K562 (cell line): ENCODE data around the gene CD101. TPM values are rescaled to one million over a fixed set of nuclear protein-coding genes. Genes with fewer than 3 reads are reported as not detected.

Source experiments
- BCOR ChIP-seq: fragments of 450-650 bp; IDR thresholded peaks from 2 replicates; pipeline ENCODE4 v1.6.1; 2016
- CBFA2T3 ChIP-seq: fragments of 450-650 bp; IDR thresholded peaks from 2 replicates; pipeline ENCODE4 v1.6.1; 2017
- CBX2 ChIP-seq: fragments of 200-600 bp; sonication (generic); IDR thresholded peaks from one replicate; pipeline ENCODE4 v1.6.1; 2012; ENCODE audit warnings: mild to moderate bottlenecking, low read length, inconsistent platforms; ENCODE audit not compliant: insufficient read depth, poor library complexity, severe bottlenecking
- CXXC5 ChIP-seq: fragments of 250-450 bp; sonication (Bioruptor Pico); IDR thresholded peaks from 2 replicates; pipeline ENCODE4 v1.8.0; 2022; ENCODE audit warnings: inconsistent platforms, mild to moderate bottlenecking, moderate library complexity
- DACH1 ChIP-seq: fragments of 450-650 bp; IDR thresholded peaks from 2 replicates; pipeline ENCODE4 v1.6.1; 2018; ENCODE audit not compliant: partially characterized antibody
- GATA2 ChIP-seq: sonication (generic); formaldehyde crosslinking; IDR thresholded peaks from 2 replicates; pipeline ENCODE4 v1.4.0; 2020; ENCODE audit warnings: mild to moderate bottlenecking, missing genetic modification reagents
- HNRNPL ChIP-seq: fragments of 200-400 bp; formaldehyde crosslinking; IDR thresholded peaks from 2 replicates; pipeline ENCODE4 v1.6.1; 2017; ENCODE audit warnings: low read depth, mild to moderate bottlenecking, low read length
- MEF2A ChIP-seq: IDR thresholded peaks from 2 replicates; pipeline ENCODE4 v1.6.1; 2011; ENCODE audit warnings: low read depth, mild to moderate bottlenecking, low read length, moderate library complexity; ENCODE audit not compliant: control insufficient read depth
- MEIS2 ChIP-seq: fragments of 450-650 bp; IDR thresholded peaks from 2 replicates; pipeline ENCODE4 v1.6.1; 2014; ENCODE audit warnings: mild to moderate bottlenecking; ENCODE audit not compliant: partially characterized antibody
- MTA2 ChIP-seq: fragments of 450-650 bp; IDR thresholded peaks from 2 replicates; pipeline ENCODE4 v1.6.1; 2016; ENCODE audit warnings: low read depth
- RNF2 ChIP-seq: sonication (generic); IDR thresholded peaks from 2 replicates; pipeline ENCODE4 v1.6.1; 2016
- TAF7 ChIP-seq: fragments of 450-650 bp; IDR thresholded peaks from 2 replicates; pipeline ENCODE4 v1.6.1; 2016; ENCODE audit warnings: missing genetic modification characterization, missing compliant biosample characterization
- U2AF2 ChIP-seq: fragments of 200-400 bp; formaldehyde crosslinking; optimal IDR thresholded peaks from 2 replicates; pipeline ENCODE3; 2017; ENCODE audit warnings: low read depth, mild to moderate bottlenecking, low read length
- ZSCAN32 ChIP-seq: fragments of 450-650 bp; formaldehyde crosslinking; IDR thresholded peaks from 2 replicates; pipeline ENCODE4 v1.4.0; 2020; ENCODE audit warnings: mild to moderate bottlenecking, moderate library complexity
- polyA plus RNA-seq, 8 experiments: library from polyadenylated mRNA; depleted of rRNA in 4 of 8; stranded (reverse) in 5 of 8; unstranded in 3 of 8; fragments of >200 nt; fragmentation: Nextera tagmentation in 2 of 8; fragmentation: Illumina TruSeq in 1 of 8; extraction: Ambion mirVana in 2 of 8; extraction: Trizol in 1 of 8; gene quantifications; 2 replicates each; pipeline versions ENCODE4 v1.2.1 to v1.2.3, GENCODE V29; 2011 to 2014; ENCODE audit warnings: inconsistent platforms in 1 of 8, missing spikeins in 1 of 8
- total RNA-seq, 7 experiments: library from RNA; depleted of rRNA in 6 of 7; stranded (reverse); fragments of >200 nt in 6 of 7; fragmentation: Illumina TruSeq in 2 of 7; extraction: Trizol in 2 of 7; gene quantifications; 2 replicates each; pipeline versions ENCODE4 v1.2.1 to v1.2.3, GENCODE V29; 2011 to 2021; ENCODE audit warnings: low replicate concordance in 1 of 7
- TF ChIP-seq, protein P1 (sequence below): fragments of 450-650 bp; IDR thresholded peaks from 2 replicates; pipeline ENCODE4 v1.6.1; 2016; ENCODE audit warnings: mild to moderate bottlenecking, moderate library complexity
- TF ChIP-seq, protein P2 (sequence below): sonication (generic); IDR thresholded peaks from 2 replicates; pipeline ENCODE4 v1.6.1; 2016

Gene CD101
- total and polyA plus RNA-seq, 9 of the 15 experiments (the other 6 are each of a cell fraction or from before 2014, with no cell fraction given): 0.04 to 1.1 (median 0.20) TPM

GRCh38 chr1:117003223-117003875, 1.8 kb downstream of the CD101 start (continued):
- TF ChIP-seq BCOR (no peak), DACH1 (no peak), ZSCAN32 (no peak), MEF2A (no peak), HNRNPL (no peak), CBFA2T3 (no peak), RNF2 (no peak), MEIS2 (peak; percentile 49), CBX2 (no peak), MTA2 (no peak), CXXC5 (CRISPR knock-in tag) (no peak), GATA2 (CRISPR knock-in tag) (no peak), U2AF2 (no peak), TAF7 (tag) (no peak)
- TF ChIP-seq, protein P1, sequence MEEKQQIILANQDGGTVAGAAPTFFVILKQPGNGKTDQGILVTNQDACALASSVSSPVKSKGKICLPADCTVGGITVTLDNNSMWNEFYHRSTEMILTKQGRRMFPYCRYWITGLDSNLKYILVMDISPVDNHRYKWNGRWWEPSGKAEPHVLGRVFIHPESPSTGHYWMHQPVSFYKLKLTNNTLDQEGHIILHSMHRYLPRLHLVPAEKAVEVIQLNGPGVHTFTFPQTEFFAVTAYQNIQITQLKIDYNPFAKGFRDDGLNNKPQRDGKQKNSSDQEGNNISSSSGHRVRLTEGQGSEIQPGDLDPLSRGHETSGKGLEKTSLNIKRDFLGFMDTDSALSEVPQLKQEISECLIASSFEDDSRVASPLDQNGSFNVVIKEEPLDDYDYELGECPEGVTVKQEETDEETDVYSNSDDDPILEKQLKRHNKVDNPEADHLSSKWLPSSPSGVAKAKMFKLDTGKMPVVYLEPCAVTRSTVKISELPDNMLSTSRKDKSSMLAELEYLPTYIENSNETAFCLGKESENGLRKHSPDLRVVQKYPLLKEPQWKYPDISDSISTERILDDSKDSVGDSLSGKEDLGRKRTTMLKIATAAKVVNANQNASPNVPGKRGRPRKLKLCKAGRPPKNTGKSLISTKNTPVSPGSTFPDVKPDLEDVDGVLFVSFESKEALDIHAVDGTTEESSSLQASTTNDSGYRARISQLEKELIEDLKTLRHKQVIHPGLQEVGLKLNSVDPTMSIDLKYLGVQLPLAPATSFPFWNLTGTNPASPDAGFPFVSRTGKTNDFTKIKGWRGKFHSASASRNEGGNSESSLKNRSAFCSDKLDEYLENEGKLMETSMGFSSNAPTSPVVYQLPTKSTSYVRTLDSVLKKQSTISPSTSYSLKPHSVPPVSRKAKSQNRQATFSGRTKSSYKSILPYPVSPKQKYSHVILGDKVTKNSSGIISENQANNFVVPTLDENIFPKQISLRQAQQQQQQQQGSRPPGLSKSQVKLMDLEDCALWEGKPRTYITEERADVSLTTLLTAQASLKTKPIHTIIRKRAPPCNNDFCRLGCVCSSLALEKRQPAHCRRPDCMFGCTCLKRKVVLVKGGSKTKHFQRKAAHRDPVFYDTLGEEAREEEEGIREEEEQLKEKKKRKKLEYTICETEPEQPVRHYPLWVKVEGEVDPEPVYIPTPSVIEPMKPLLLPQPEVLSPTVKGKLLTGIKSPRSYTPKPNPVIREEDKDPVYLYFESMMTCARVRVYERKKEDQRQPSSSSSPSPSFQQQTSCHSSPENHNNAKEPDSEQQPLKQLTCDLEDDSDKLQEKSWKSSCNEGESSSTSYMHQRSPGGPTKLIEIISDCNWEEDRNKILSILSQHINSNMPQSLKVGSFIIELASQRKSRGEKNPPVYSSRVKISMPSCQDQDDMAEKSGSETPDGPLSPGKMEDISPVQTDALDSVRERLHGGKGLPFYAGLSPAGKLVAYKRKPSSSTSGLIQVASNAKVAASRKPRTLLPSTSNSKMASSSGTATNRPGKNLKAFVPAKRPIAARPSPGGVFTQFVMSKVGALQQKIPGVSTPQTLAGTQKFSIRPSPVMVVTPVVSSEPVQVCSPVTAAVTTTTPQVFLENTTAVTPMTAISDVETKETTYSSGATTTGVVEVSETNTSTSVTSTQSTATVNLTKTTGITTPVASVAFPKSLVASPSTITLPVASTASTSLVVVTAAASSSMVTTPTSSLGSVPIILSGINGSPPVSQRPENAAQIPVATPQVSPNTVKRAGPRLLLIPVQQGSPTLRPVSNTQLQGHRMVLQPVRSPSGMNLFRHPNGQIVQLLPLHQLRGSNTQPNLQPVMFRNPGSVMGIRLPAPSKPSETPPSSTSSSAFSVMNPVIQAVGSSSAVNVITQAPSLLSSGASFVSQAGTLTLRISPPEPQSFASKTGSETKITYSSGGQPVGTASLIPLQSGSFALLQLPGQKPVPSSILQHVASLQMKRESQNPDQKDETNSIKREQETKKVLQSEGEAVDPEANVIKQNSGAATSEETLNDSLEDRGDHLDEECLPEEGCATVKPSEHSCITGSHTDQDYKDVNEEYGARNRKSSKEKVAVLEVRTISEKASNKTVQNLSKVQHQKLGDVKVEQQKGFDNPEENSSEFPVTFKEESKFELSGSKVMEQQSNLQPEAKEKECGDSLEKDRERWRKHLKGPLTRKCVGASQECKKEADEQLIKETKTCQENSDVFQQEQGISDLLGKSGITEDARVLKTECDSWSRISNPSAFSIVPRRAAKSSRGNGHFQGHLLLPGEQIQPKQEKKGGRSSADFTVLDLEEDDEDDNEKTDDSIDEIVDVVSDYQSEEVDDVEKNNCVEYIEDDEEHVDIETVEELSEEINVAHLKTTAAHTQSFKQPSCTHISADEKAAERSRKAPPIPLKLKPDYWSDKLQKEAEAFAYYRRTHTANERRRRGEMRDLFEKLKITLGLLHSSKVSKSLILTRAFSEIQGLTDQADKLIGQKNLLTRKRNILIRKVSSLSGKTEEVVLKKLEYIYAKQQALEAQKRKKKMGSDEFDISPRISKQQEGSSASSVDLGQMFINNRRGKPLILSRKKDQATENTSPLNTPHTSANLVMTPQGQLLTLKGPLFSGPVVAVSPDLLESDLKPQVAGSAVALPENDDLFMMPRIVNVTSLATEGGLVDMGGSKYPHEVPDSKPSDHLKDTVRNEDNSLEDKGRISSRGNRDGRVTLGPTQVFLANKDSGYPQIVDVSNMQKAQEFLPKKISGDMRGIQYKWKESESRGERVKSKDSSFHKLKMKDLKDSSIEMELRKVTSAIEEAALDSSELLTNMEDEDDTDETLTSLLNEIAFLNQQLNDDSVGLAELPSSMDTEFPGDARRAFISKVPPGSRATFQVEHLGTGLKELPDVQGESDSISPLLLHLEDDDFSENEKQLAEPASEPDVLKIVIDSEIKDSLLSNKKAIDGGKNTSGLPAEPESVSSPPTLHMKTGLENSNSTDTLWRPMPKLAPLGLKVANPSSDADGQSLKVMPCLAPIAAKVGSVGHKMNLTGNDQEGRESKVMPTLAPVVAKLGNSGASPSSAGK: no peak
- TF ChIP-seq, protein P2, sequence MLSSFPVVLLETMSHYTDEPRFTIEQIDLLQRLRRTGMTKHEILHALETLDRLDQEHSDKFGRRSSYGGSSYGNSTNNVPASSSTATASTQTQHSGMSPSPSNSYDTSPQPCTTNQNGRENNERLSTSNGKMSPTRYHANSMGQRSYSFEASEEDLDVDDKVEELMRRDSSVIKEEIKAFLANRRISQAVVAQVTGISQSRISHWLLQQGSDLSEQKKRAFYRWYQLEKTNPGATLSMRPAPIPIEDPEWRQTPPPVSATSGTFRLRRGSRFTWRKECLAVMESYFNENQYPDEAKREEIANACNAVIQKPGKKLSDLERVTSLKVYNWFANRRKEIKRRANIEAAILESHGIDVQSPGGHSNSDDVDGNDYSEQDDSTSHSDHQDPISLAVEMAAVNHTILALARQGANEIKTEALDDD: peak; percentile 50; the same call in 1 of the 2 replicates
